ENCODE data around the gene ARHGAP33.

DNA sequence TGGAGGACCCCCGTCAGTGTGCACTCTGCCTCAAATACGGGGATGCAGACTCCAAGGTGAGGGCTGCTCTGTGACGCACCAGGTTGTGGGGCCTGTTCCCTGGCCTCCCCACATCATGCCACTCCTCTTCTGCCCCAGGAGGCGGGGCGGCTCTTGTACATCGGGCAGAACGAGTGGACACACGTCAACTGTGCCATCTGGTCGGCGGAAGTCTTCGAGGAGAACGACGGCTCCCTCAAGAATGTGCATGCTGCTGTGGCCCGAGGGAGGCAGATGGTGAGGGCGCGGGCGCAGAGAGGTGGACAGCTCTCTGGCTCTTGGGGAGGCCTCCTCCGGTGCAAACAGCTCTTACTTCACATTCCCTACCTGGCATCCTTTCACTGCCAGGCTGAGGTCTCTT lies 46.3 kb upstream of the ARHGAP33 start:
- TF ChIP-seq CTCF (IDR thresholded peaks at IDR 0.05): no peak
- TF ChIP-seq POLR2A (IDR thresholded peaks at IDR 0.05; ENCODE audit: low read depth): no peak
- no peak for TF ChIP-seq POLR2AphosphoS5 (IDR thresholded peaks at IDR 0.05)
- no peak for TF ChIP-seq EP300 (IDR thresholded peaks at IDR 0.05)

All from esophagus muscularis mucosa (tissue), 4 donors.